ENCODE results near the gene TADA1. TPM values are rescaled to one million over a fixed set of nuclear protein-coding genes. Genes with fewer than 3 reads are reported as not detected.

TADA1 gene
- total RNA-seq, 4 donors from 2014 or later, result 6.6 to 13.5 (median 8.4) TPM

- TF ChIP-seq, protein P1, sequence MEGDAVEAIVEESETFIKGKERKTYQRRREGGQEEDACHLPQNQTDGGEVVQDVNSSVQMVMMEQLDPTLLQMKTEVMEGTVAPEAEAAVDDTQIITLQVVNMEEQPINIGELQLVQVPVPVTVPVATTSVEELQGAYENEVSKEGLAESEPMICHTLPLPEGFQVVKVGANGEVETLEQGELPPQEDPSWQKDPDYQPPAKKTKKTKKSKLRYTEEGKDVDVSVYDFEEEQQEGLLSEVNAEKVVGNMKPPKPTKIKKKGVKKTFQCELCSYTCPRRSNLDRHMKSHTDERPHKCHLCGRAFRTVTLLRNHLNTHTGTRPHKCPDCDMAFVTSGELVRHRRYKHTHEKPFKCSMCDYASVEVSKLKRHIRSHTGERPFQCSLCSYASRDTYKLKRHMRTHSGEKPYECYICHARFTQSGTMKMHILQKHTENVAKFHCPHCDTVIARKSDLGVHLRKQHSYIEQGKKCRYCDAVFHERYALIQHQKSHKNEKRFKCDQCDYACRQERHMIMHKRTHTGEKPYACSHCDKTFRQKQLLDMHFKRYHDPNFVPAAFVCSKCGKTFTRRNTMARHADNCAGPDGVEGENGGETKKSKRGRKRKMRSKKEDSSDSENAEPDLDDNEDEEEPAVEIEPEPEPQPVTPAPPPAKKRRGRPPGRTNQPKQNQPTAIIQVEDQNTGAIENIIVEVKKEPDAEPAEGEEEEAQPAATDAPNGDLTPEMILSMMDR (IDR thresholded peaks at IDR 0.05), result no peak
- no peak for TF ChIP-seq POLR2A (IDR thresholded peaks at IDR 0.05)
- no peak for DNase-seq
- Histone ChIP-seq H3K4me1 (no peaks in the 10 kb centered on the region), H3K36me3 (no peaks in the 10 kb centered on the region), H3K4me3 (no peak overlapping the region), H3K27me3 (no peaks in the 10 kb centered on the region), H3K27ac (no peak overlapping the region), H3K9me3 (no peaks in the 10 kb centered on the region)
Measured at GRCh38 chr1:166814611-166815010, 61.5 kb downstream of the TADA1 start.

- no peak for DNase-seq
- Histone ChIP-seq H3K4me1 (no peaks in the 10 kb centered on the region), H3K27ac (no peak overlapping the region), H3K4me3 (no peak overlapping the region), H3K9me3 (no peaks in the 10 kb centered on the region), H3K36me3 (no peaks in the 10 kb centered on the region), H3K27me3 (no peaks in the 10 kb centered on the region)
- TF ChIP-seq POLR2A (IDR thresholded peaks at IDR 0.05), result no peak
- TF ChIP-seq, protein P1 (IDR thresholded peaks at IDR 0.05), result peak in 2 of 6 experiments; percentile 5 to 16
Measured at GRCh38 chr1:166813508-166814223, 62.4 kb downstream of the TADA1 start.

DNA sequence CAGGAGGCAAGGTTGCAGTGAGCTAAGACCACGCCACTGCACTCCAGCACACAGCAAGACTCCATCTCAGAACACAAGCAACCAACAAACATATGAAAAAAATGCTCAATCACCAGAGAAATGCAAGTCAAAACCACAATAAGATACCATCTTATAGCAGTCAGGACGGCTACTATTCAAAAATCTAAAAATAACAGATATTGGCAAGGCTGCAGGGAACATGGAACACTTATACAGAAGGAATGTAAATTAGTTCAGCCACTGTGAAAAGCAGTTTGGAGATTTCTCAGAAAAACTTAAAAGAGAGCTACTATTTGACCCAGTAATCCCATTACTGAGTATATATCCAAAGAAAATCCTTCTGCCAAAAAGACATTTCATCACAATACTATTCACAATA is 64.4 kb downstream of the TADA1 start:
- Histone ChIP-seq H3K27me3 (no peaks in the 10 kb centered on the region), H3K36me3 (no peaks in the 10 kb centered on the region), H3K4me3 (no peak overlapping the region), H3K27ac (no peak overlapping the region), H3K9me3 (no peaks in the 10 kb centered on the region), H3K4me1 (no peaks in the 10 kb centered on the region)
- no peak for DNase-seq
- TF ChIP-seq POLR2A (IDR thresholded peaks at IDR 0.05), result no peak
- TF ChIP-seq, protein P1 (IDR thresholded peaks at IDR 0.05), result no peak

- TF ChIP-seq, protein P1 (IDR thresholded peaks at IDR 0.05), result no peak
- no peak for TF ChIP-seq POLR2A (IDR thresholded peaks at IDR 0.05)
- Histone ChIP-seq H3K4me3 (no peak overlapping the region), H3K27me3 (no peaks in the 10 kb centered on the region), H3K4me1 (no peaks in the 10 kb centered on the region), H3K36me3 (no peaks in the 10 kb centered on the region), H3K27ac (no peak overlapping the region), H3K9me3 (no peaks in the 10 kb centered on the region)
- no peak for DNase-seq
Measured at GRCh38 chr1:166808952-166809351, 67.1 kb downstream of the TADA1 start.

Other genes with a start within 250 kb of the TADA1 start
- 10 to 100 TPM; 14.7 to 40.4 (median 25.0) TPM for gene POGK, start 36.8 kb downstream of the TADA1 start, total RNA-seq
- 1 to 10 TPM in 3 of 4 donors, under 1 TPM in 1; 0.67 to 2.1 (median 1.6) TPM for gene ILDR2, start 99.3 kb upstream of the TADA1 start, total RNA-seq
- gene MAEL, start 113.0 kb upstream of the TADA1 start, total RNA-seq, result not detected
- gene GPA33, start 214.1 kb upstream of the TADA1 start, total RNA-seq, result 100 to 1,000 TPM in 3 of 4 donors, 10 to 100 TPM in 1; 15.7 to 397 (median 317) TPM
- not detected for gene STYXL2, start 217.8 kb upstream of the TADA1 start, total RNA-seq